Measurements from ENCODE around the gene ARHGAP22.

Gene ARHGAP22

DNA sequence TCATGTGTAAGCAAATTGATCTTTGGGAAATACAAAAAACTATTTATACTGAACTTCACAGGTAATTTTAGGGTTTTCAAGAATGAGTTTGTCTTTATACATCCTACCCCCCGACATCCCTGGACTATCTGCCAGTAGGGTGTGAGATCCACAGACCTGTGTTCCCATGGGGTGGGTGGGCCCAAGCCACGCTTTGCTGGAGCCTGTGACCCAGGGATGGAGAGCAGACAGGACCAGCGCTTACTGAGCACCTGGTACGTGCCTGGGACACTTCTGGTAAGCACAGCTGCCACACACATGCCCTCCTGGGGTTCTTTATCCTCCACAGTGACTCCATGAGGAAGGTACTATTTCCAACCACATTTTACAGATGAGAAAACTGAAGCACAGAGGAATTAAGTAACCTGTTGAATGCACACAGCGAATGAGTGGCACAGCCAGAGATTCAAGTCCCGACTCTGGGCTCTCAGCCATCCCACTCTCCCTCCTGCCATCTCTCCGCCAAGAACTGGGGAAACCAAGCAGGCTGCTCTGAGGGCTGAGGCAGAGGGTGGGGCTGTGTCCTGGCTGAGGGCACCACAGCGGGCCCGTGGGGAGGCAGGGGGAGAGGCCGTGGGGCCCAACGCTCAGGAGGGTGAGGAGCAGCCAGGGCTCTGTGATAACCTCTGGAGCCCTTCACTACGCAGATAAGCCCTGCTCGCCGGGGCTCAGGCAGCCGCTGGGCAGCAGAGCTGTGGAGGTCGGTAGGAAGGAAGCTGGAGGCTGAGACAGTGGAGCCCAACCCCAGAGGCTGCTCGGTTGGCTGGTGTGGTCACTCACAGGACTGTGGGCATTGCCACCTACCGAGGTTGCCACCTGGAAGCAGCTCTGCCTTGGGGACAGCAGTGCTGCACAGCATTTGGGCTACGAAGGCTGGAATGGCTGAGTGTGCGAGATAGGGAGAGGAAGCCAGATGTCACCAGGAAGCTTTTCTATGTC is 124.2 kb downstream of the ARHGAP22 start:
- peaks cover 34% of the 10 kb centered on the region for H3K4me1 Mint-ChIP-seq
- DNase-seq, result no peak
- H3K27ac Mint-ChIP-seq, result no peak overlapping the region
- no peak overlapping the region for H3K4me3 Mint-ChIP-seq
- TF ChIP-seq, protein P1, sequence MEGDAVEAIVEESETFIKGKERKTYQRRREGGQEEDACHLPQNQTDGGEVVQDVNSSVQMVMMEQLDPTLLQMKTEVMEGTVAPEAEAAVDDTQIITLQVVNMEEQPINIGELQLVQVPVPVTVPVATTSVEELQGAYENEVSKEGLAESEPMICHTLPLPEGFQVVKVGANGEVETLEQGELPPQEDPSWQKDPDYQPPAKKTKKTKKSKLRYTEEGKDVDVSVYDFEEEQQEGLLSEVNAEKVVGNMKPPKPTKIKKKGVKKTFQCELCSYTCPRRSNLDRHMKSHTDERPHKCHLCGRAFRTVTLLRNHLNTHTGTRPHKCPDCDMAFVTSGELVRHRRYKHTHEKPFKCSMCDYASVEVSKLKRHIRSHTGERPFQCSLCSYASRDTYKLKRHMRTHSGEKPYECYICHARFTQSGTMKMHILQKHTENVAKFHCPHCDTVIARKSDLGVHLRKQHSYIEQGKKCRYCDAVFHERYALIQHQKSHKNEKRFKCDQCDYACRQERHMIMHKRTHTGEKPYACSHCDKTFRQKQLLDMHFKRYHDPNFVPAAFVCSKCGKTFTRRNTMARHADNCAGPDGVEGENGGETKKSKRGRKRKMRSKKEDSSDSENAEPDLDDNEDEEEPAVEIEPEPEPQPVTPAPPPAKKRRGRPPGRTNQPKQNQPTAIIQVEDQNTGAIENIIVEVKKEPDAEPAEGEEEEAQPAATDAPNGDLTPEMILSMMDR (IDR thresholded peaks at IDR 0.05), result no peak
- H3K27me3 Mint-ChIP-seq (ENCODE audit: low read depth, poor library complexity), result peaks cover 16% of the 10 kb centered on the region
- H3K9me3 Mint-ChIP-seq, result no peaks in the 10 kb centered on the region
- H3K36me3 Mint-ChIP-seq (ENCODE audit: low read depth), result no peaks in the 10 kb centered on the region

DNA sequence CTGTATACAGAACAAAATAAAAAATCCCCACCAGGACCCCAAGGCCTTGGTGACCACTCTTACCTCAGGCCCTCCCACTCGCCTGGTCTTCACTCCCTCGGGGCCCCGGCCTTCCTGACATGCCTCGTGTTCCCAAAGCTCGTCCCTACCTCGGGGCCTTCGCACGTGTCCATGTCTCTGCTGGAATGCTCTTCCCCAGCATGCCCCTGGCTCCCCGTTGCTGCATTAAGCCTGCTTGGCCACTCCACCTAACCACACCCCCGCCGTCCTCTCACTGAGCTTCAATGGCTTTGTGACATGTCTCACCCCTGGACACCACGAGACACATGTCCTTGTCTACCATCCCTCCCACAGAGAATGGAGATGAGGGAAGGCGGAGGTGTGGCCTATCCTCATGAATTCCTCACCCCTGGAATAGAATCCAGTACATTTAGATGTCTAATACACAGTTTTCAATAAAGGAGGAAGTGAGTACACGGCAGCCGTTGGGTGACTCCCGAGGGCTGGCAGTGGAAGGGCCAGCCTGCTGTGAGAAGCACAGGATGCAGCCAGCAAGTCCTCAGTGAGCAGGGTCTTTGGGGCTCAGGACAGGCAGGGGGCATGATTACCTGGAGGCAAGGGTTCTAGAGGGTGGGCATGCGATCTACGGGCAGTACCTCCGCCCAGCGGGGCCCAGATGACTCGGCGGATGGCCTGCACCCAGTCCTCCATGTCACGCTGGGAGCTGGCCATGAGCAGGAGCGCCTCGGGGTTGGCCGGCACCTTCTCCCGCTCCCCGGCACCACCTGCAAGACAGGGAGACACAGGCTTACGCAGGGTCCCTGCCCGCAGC is 125.7 kb downstream of the ARHGAP22 start:
- DNase-seq, result no peak

GRCh38 chr10:48478469-48478868 is 126.4 kb downstream of the ARHGAP22 start:
- no peak overlapping the region for H3K27ac Mint-ChIP-seq
- no peaks in the 10 kb centered on the region for H3K9me3 Mint-ChIP-seq
- no peak for DNase-seq
- TF ChIP-seq, protein P1 (IDR thresholded peaks at IDR 0.05), result no peak
- peaks cover 27% of the 10 kb centered on the region for H3K27me3 Mint-ChIP-seq (ENCODE audit: low read depth, poor library complexity)
- H3K4me1 Mint-ChIP-seq, result peaks cover 37% of the 10 kb centered on the region
- H3K36me3 Mint-ChIP-seq (ENCODE audit: low read depth), result no peaks in the 10 kb centered on the region
- no peak overlapping the region for H3K4me3 Mint-ChIP-seq

More for the DNA sequence above, 125.7 kb downstream of the ARHGAP22 start:
- H3K9me3 Mint-ChIP-seq, result no peaks in the 10 kb centered on the region
- peaks cover 27% of the 10 kb centered on the region for H3K27me3 Mint-ChIP-seq (ENCODE audit: low read depth, poor library complexity)
- H3K36me3 Mint-ChIP-seq (ENCODE audit: low read depth), result no peaks in the 10 kb centered on the region
- no peak overlapping the region for H3K27ac Mint-ChIP-seq
- TF ChIP-seq, protein P1 (IDR thresholded peaks at IDR 0.05), result no peak
- no peak overlapping the region for H3K4me3 Mint-ChIP-seq
- H3K4me1 Mint-ChIP-seq, result peaks cover 37% of the 10 kb centered on the region

DNA sequence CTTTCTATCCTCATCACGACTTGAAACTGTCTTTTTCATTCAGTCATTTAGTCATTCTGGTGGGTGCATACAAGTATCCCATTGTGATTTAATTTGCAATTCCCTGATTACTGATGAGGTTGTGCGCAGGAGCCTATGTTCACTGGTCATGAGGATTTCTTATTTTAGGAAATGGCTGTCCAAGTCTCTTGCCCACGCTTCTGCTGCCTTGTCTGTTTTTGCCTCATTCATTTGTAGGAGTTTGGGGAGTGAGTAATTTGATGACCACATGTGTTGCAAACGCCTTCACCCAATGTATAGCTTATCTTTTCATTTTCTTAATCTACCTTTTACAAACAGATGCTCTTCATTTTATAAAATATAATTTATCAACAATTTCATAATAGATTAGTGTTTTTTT is 127.3 kb downstream of the ARHGAP22 start:
- H3K27me3 Mint-ChIP-seq (ENCODE audit: low read depth, poor library complexity), result peaks cover 24% of the 10 kb centered on the region
- no peaks in the 10 kb centered on the region for H3K9me3 Mint-ChIP-seq
- DNase-seq, result no peak
- H3K4me1 Mint-ChIP-seq, result peaks cover 37% of the 10 kb centered on the region
- no peaks in the 10 kb centered on the region for H3K36me3 Mint-ChIP-seq (ENCODE audit: low read depth)
- H3K4me3 Mint-ChIP-seq, result no peak overlapping the region
- TF ChIP-seq, protein P1 (IDR thresholded peaks at IDR 0.05), result no peak
- H3K27ac Mint-ChIP-seq, result no peak overlapping the region

- Mint-ChIP-seq H3K4me1 (peaks cover 37% of the 10 kb centered on the region), H3K36me3 (ENCODE audit: low read depth) (no peaks in the 10 kb centered on the region), H3K27me3 (ENCODE audit: low read depth, poor library complexity) (peaks cover 24% of the 10 kb centered on the region), H3K27ac (no peak overlapping the region), H3K4me3 (no peak overlapping the region), H3K9me3 (no peaks in the 10 kb centered on the region)
- no peak for DNase-seq
- TF ChIP-seq, protein P1 (IDR thresholded peaks at IDR 0.05), result no peak
These were observed 127.7 kb downstream of the ARHGAP22 start for GRCh38 chr10:48477141-48477540.
